K562 (cell line): ENCODE results near the gene AP2A2. TPM values are rescaled to one million over a fixed set of nuclear protein-coding genes. Genes with fewer than 3 reads are reported as not detected.

Experiments
- ATAC-seq: fragments of 200-7000 bp; cut with Tn5 transposase; 3 replicates; pipeline ENCODE4 v1.9.1; 2020; ENCODE audit warnings: moderate library complexity
- BruUV-seq: library from RNA; stranded (reverse); fragments of 400-500 nt; replicated peaks from 2 replicates; lab custom pipeline; 2021; lab: Mats Ljungman, UMichigan
- CTCF ChIA-PET: fragments of 300-600 bp; formaldehyde crosslinking; extraction: SDS; loops from one replicate; lab custom pipeline; 2021; ENCODE audit warnings: low intra/inter-chr PET ratio; lab: Yijun Ruan, JAX
- POLR2A ChIA-PET: fragments of 300-600, 350-650 bp; sonication (Branson Sonifier 250); formaldehyde crosslinking; extraction: SDS; loops from one replicate; lab custom pipeline; 2021; ENCODE audit warnings: antibody characterized with exemption, inconsistent platforms; lab: Yijun Ruan, JAX
- DNase-seq, 4 experiments: peaks; one replicate each; pipeline versions ENCODE4 v3.0.0 to v3.0.0-alpha.2; 2011 to 2018; ENCODE audit warnings: low spot score in 3 of 4, mixed read lengths in 3 of 4; ENCODE audit errors: extremely low read depth in 1 of 4
- FAIRE-seq: peaks from 2 replicates; lab custom pipeline; 2011; peaks lifted over from hg19 to GRCh38; lab: Jason Lieb, UNC
- H2AFZ ChIP-seq: 2 replicates; pipeline ENCODE4 v1.6.0; 2011; ENCODE audit warnings: low read depth, low read length, control low read depth, inconsistent platforms
- H3K27ac ChIP-seq: fragments of 200-600 bp; 3 replicates; pipeline ENCODE4 v1.8.0; 2011; ENCODE audit warnings: low read depth, mild to moderate bottlenecking, control low read depth, inconsistent platforms, low read length, moderate library complexity, mixed read lengths; ENCODE audit errors: extremely low read depth
- H3K27me3 ChIP-seq, 2 experiments: fragments of 300-600 bp in 1 of 2; 2 replicates in 1 of 2; 3 replicates in 1 of 2; pipeline versions ENCODE4 v1.6.0 to v1.8.0; 2011; ENCODE audit warnings: inconsistent platforms in 2 of 2, low read length in 2 of 2, mild to moderate bottlenecking in 1 of 2, mixed read lengths in 1 of 2, moderate library complexity in 1 of 2; ENCODE audit not compliant: control insufficient read depth in 2 of 2, insufficient read depth in 2 of 2
- H3K36me3 ChIP-seq: fragments of 300-600 bp; 3 replicates; pipeline ENCODE4 v1.8.0; 2011; ENCODE audit warnings: mild to moderate bottlenecking, low read length, inconsistent platforms; ENCODE audit not compliant: control insufficient read depth, insufficient read depth
- H3K4me1 ChIP-seq, 2 experiments: fragments of 200-600 bp in 1 of 2; replicated peaks in 1 of 2; 2 replicates in 1 of 2; 3 replicates in 1 of 2; pipeline versions ENCODE4 v1.5.1 to v1.8.0; 2011; ENCODE audit warnings: inconsistent platforms in 2 of 2, low read length in 2 of 2, mild to moderate bottlenecking in 1 of 2, mixed read lengths in 1 of 2, moderate library complexity in 1 of 2; ENCODE audit not compliant: control insufficient read depth in 2 of 2, insufficient read depth in 2 of 2
- H3K4me2 ChIP-seq: 2 replicates; pipeline ENCODE4 v1.6.1; 2011; ENCODE audit warnings: low read length, control low read depth, inconsistent platforms, mixed read lengths; ENCODE audit not compliant: insufficient read depth
- H3K4me3 ChIP-seq: fragments of 200-600 bp; sonication (generic), shearing (Covaris generic); 2 replicates; pipeline ENCODE4 v1.5.1; 2016; ENCODE audit warnings: control low read depth, inconsistent platforms
- H3K79me2 ChIP-seq: fragments of 200-600 bp; 3 replicates; pipeline ENCODE4 v1.8.0; 2011; ENCODE audit warnings: low read length, inconsistent platforms; ENCODE audit not compliant: control insufficient read depth, insufficient read depth
- H3K9ac ChIP-seq, 2 experiments: 2 replicates each; pipeline versions ENCODE4 v1.6.0 to v1.6.1; 2011; ENCODE audit warnings: low read depth in 2 of 2, low read length in 2 of 2, control low read depth in 1 of 2, inconsistent platforms in 1 of 2, mild to moderate bottlenecking in 1 of 2, mixed read lengths in 1 of 2; ENCODE audit not compliant: insufficient read depth in 1 of 2
- H3K9me1 ChIP-seq: one replicate; pipeline ENCODE4 v1.6.0; 2011; ENCODE audit warnings: inconsistent platforms, mild to moderate bottlenecking, low read length, moderate library complexity; ENCODE audit not compliant: control insufficient read depth, insufficient read depth
- H3K9me3 ChIP-seq: replicated peaks from 2 replicates; pipeline ENCODE4 v1.5.1; 2011; ENCODE audit warnings: low read depth, low read length, inconsistent platforms; ENCODE audit not compliant: control insufficient read depth, insufficient read depth
- H4K20me1 ChIP-seq: replicated peaks from 2 replicates; pipeline ENCODE4 v1.6.1; 2011; ENCODE audit warnings: low read length, inconsistent platforms, mixed read lengths; ENCODE audit not compliant: control insufficient read depth, insufficient read depth
- WGBS: fragments of 100-300 bp; shearing (Covaris generic); methylation state at CpG from one replicate; pipeline ENCODE4 v1.1.6; 2016; ENCODE audit warnings: low coverage, mixed read lengths; ENCODE audit not compliant: insufficient coverage; ENCODE audit errors: missing lambda C conversion rate; 5-methylcytosine and 5-hydroxymethylcytosine counted together
- in situ Hi-C: fragments of 300-500 bp; cut with MboI; formaldehyde crosslinking; loops from 4 replicates; pipeline ENCODE4 v1.15.0; 2018; ENCODE audit warnings: inconsistent platforms, mixed read lengths
- intact Hi-C: fragments of 100-400 bp; cut with micrococcal nuclease; formaldehyde crosslinking; loops from 2 replicates; pipeline ENCODE4 v1.14.2; 2022
- polyA plus RNA-seq, 8 experiments: library from polyadenylated mRNA; depleted of rRNA in 4 of 8; stranded (reverse) in 5 of 8; unstranded in 3 of 8; fragments of >200 nt; fragmentation: Nextera tagmentation in 2 of 8; fragmentation: Illumina TruSeq in 1 of 8; extraction: Ambion mirVana in 2 of 8; extraction: Trizol in 1 of 8; gene quantifications; 2 replicates each; pipeline versions ENCODE4 v1.2.1 to v1.2.3, GENCODE V29; 2011 to 2014; ENCODE audit warnings: inconsistent platforms in 1 of 8, missing spikeins in 1 of 8
- total RNA-seq, 7 experiments: library from RNA; depleted of rRNA in 6 of 7; stranded (reverse); fragments of >200 nt in 6 of 7; fragmentation: Illumina TruSeq in 2 of 7; extraction: Trizol in 2 of 7; gene quantifications; 2 replicates each; pipeline versions ENCODE4 v1.2.1 to v1.2.3, GENCODE V29; 2011 to 2021; ENCODE audit warnings: low replicate concordance in 1 of 7
- TF ChIP-seq, protein P1 (sequence below): fragments of 250-450 bp; sonication (Bioruptor Pico); IDR thresholded peaks from 2 replicates; pipeline ENCODE4 v1.5.1; 2021; ENCODE audit warnings: mild to moderate bottlenecking
- TF ChIP-seq, protein P2 (sequence below): fragments of 150-350 bp; IDR thresholded peaks from 2 replicates; pipeline ENCODE4 v1.6.1; 2014; ENCODE audit warnings: low read depth, mild to moderate bottlenecking, low read length, borderline replicate concordance
- TF ChIP-seq, protein P3 (sequence below): fragments of 450-650 bp; IDR thresholded peaks from 2 replicates; pipeline ENCODE4 v1.6.1; 2016; ENCODE audit warnings: mild to moderate bottlenecking, moderate library complexity

The AP2A2 gene
- total and polyA plus RNA-seq, 9 of the 15 experiments (the other 6 are each of a cell fraction or from before 2014, with no cell fraction given), result 0.69 to 41.7 (median 15.2) TPM

DNA sequence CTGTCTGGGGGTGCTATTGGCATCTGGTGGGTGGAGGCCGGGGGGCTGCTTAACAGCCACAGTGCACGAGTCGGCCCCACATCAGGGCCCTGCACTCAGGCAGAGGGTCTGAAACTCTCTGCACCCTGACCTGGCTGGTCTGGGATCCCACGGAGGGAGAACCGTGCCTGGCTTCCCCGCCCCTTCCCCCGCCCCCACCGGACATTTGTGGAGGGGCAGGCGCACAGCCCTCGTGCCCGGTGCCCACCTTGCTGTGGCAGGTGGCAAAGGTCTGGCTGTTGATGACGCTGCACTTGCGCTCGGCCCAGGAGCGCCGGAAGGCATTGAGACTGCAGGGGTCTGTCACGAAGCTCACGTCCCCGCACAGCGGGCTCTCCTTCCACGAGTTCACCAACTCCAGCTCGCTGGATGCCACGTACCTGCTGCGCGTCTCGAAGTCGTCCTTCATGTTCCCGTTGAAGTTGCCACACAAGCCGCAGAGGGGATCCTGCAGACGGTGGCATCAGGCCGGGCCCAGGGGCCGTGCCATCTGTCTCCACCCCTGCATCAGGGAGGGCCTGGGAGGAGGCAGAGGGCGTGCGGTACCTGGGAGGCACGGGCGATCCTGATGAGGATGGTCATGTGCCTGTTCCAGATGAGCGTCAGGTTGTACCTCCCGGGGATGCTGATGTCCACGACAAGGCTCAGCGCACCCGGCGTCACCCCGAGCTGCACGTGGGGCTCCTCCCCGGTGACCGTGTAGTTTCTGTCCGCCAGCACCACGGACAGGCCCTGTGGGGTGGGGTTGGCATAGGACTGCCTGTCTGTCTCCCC, 99.1 kb downstream of the AP2A2 start:
- H3K79me2 ChIP-seq, result no peaks in the 10 kb centered on the region
- no peak overlapping the region for H3K4me3 ChIP-seq
- H3K9ac ChIP-seq, result no peak overlapping the region
- WGBS, result 28% methylated on average over 42 of the region's 48 CpGs
- no peaks in the 10 kb centered on the region; the same call in 1 of the 2 replicates for H4K20me1 ChIP-seq
- H3K9me1 ChIP-seq, result peaks cover 2% of the 10 kb centered on the region
- ATAC-seq, result no peak
- H2AFZ ChIP-seq, result no peak overlapping the region
- no peaks in the 10 kb centered on the region for H3K9me3 ChIP-seq
- no peak for FAIRE-seq
- intact Hi-C loops (no loop called here), in situ Hi-C loops (no loop called here)
- H3K36me3 ChIP-seq, result no peaks in the 10 kb centered on the region
- ChIA-PET POLR2A (no interaction called here), CTCF (no interaction called here)
- H3K27ac ChIP-seq, result no peak overlapping the region
- BruUV-seq, result no TSS peak
- H3K4me2 ChIP-seq, result no peak overlapping the region
- DNase-seq, result no peak
- H3K27me3 ChIP-seq, result peaks cover 0 to 74% of the 10 kb centered on the region in 2 experiments; a peak in 3 of 5 replicates
- peaks cover 0 to 54% of the 10 kb centered on the region in 2 experiments; a peak in 1 of 5 replicates for H3K4me1 ChIP-seq
- TF ChIP-seq, protein P1, sequence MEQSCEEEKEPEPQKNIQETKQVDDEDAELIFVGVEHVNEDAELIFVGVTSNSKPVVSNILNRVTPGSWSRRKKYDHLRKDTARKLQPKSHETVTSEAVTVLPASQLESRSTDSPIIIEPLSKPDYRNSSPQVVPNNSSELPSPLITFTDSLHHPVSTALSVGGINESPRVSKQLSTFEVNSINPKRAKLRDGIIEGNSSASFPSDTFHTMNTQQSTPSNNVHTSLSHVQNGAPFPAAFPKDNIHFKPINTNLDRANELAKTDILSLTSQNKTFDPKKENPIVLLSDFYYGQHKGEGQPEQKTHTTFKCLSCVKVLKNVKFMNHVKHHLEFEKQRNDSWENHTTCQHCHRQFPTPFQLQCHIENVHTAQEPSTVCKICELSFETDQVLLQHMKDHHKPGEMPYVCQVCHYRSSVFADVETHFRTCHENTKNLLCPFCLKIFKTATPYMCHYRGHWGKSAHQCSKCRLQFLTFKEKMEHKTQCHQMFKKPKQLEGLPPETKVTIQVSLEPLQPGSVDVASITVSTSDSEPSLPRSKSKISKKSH (CRISPR knock-in tag), result no peak
- TF ChIP-seq, protein P2, sequence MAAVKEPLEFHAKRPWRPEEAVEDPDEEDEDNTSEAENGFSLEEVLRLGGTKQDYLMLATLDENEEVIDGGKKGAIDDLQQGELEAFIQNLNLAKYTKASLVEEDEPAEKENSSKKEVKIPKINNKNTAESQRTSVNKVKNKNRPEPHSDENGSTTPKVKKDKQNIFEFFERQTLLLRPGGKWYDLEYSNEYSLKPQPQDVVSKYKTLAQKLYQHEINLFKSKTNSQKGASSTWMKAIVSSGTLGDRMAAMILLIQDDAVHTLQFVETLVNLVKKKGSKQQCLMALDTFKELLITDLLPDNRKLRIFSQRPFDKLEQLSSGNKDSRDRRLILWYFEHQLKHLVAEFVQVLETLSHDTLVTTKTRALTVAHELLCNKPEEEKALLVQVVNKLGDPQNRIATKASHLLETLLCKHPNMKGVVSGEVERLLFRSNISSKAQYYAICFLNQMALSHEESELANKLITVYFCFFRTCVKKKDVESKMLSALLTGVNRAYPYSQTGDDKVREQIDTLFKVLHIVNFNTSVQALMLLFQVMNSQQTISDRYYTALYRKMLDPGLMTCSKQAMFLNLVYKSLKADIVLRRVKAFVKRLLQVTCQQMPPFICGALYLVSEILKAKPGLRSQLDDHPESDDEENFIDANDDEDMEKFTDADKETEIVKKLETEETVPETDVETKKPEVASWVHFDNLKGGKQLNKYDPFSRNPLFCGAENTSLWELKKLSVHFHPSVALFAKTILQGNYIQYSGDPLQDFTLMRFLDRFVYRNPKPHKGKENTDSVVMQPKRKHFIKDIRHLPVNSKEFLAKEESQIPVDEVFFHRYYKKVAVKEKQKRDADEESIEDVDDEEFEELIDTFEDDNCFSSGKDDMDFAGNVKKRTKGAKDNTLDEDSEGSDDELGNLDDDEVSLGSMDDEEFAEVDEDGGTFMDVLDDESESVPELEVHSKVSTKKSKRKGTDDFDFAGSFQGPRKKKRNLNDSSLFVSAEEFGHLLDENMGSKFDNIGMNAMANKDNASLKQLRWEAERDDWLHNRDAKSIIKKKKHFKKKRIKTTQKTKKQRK, result no peak
- TF ChIP-seq, protein P3, sequence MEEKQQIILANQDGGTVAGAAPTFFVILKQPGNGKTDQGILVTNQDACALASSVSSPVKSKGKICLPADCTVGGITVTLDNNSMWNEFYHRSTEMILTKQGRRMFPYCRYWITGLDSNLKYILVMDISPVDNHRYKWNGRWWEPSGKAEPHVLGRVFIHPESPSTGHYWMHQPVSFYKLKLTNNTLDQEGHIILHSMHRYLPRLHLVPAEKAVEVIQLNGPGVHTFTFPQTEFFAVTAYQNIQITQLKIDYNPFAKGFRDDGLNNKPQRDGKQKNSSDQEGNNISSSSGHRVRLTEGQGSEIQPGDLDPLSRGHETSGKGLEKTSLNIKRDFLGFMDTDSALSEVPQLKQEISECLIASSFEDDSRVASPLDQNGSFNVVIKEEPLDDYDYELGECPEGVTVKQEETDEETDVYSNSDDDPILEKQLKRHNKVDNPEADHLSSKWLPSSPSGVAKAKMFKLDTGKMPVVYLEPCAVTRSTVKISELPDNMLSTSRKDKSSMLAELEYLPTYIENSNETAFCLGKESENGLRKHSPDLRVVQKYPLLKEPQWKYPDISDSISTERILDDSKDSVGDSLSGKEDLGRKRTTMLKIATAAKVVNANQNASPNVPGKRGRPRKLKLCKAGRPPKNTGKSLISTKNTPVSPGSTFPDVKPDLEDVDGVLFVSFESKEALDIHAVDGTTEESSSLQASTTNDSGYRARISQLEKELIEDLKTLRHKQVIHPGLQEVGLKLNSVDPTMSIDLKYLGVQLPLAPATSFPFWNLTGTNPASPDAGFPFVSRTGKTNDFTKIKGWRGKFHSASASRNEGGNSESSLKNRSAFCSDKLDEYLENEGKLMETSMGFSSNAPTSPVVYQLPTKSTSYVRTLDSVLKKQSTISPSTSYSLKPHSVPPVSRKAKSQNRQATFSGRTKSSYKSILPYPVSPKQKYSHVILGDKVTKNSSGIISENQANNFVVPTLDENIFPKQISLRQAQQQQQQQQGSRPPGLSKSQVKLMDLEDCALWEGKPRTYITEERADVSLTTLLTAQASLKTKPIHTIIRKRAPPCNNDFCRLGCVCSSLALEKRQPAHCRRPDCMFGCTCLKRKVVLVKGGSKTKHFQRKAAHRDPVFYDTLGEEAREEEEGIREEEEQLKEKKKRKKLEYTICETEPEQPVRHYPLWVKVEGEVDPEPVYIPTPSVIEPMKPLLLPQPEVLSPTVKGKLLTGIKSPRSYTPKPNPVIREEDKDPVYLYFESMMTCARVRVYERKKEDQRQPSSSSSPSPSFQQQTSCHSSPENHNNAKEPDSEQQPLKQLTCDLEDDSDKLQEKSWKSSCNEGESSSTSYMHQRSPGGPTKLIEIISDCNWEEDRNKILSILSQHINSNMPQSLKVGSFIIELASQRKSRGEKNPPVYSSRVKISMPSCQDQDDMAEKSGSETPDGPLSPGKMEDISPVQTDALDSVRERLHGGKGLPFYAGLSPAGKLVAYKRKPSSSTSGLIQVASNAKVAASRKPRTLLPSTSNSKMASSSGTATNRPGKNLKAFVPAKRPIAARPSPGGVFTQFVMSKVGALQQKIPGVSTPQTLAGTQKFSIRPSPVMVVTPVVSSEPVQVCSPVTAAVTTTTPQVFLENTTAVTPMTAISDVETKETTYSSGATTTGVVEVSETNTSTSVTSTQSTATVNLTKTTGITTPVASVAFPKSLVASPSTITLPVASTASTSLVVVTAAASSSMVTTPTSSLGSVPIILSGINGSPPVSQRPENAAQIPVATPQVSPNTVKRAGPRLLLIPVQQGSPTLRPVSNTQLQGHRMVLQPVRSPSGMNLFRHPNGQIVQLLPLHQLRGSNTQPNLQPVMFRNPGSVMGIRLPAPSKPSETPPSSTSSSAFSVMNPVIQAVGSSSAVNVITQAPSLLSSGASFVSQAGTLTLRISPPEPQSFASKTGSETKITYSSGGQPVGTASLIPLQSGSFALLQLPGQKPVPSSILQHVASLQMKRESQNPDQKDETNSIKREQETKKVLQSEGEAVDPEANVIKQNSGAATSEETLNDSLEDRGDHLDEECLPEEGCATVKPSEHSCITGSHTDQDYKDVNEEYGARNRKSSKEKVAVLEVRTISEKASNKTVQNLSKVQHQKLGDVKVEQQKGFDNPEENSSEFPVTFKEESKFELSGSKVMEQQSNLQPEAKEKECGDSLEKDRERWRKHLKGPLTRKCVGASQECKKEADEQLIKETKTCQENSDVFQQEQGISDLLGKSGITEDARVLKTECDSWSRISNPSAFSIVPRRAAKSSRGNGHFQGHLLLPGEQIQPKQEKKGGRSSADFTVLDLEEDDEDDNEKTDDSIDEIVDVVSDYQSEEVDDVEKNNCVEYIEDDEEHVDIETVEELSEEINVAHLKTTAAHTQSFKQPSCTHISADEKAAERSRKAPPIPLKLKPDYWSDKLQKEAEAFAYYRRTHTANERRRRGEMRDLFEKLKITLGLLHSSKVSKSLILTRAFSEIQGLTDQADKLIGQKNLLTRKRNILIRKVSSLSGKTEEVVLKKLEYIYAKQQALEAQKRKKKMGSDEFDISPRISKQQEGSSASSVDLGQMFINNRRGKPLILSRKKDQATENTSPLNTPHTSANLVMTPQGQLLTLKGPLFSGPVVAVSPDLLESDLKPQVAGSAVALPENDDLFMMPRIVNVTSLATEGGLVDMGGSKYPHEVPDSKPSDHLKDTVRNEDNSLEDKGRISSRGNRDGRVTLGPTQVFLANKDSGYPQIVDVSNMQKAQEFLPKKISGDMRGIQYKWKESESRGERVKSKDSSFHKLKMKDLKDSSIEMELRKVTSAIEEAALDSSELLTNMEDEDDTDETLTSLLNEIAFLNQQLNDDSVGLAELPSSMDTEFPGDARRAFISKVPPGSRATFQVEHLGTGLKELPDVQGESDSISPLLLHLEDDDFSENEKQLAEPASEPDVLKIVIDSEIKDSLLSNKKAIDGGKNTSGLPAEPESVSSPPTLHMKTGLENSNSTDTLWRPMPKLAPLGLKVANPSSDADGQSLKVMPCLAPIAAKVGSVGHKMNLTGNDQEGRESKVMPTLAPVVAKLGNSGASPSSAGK, result no peak
